Activated CD8-positive, alpha-beta memory T cell treated with anti-CD3 and anti-CD28 coated beads, Interleukin-2, amount 10 ng/mL, durations not matched to agents 7 days and 5 days (primary cell): ENCODE results near the gene NADSYN1. TPM values are rescaled to one million over a fixed set of nuclear protein-coding genes. Genes with fewer than 3 reads are reported as not detected.
"Not testable (repeated sequence)": the region's sequence is repeated elsewhere in the genome, so short reads cannot be mapped to it uniquely, and the experiment has no call there.

Experiments
- ATAC-seq: fragments of 150-1000 bp; cut with Tn5 transposase; one replicate; pipeline ENCODE4 v1.10.0; 2021; ENCODE audit warnings: moderate library complexity
- CTCF ChIA-PET: fragments of 350-600 bp; sonication (Branson Sonifier 250); formaldehyde crosslinking; loops from one replicate; lab custom pipeline; 2021; ENCODE audit warnings: antibody characterized with exemption; lab: Charles Lee
- DNase-seq: peaks from one replicate; pipeline ENCODE4 v3.0.0-alpha.2; 2020
- H3K27ac Mint-ChIP-seq: one replicate; pipeline ENCODE4 v1.8.0; 2021; ENCODE audit warnings: mild to moderate bottlenecking, mixed read lengths
- H3K27me3 Mint-ChIP-seq: one replicate; pipeline ENCODE4 v1.8.0; 2021; ENCODE audit warnings: mixed read lengths
- H3K36me3 Mint-ChIP-seq: one replicate; pipeline ENCODE4 v1.8.0; 2021; ENCODE audit warnings: mild to moderate bottlenecking, mixed read lengths
- H3K4me1 Mint-ChIP-seq: one replicate; pipeline ENCODE4 v1.8.0; 2021; ENCODE audit warnings: mixed read lengths
- H3K4me3 Mint-ChIP-seq: one replicate; pipeline ENCODE4 v1.8.0; 2021; ENCODE audit warnings: mild to moderate bottlenecking, moderate library complexity, mixed read lengths
- H3K9me3 Mint-ChIP-seq: one replicate; pipeline ENCODE4 v1.8.0; 2022; ENCODE audit warnings: low read depth, mixed read lengths
- total RNA-seq, 2 experiments: library from RNA; stranded (reverse); gene quantifications; one replicate each; pipeline ENCODE4 v1.2.3, GENCODE V29; 2021

NADSYN1 gene
- total RNA-seq, 2 experiments from 2014 or later, result 97.7 to 134 TPM

DNA sequence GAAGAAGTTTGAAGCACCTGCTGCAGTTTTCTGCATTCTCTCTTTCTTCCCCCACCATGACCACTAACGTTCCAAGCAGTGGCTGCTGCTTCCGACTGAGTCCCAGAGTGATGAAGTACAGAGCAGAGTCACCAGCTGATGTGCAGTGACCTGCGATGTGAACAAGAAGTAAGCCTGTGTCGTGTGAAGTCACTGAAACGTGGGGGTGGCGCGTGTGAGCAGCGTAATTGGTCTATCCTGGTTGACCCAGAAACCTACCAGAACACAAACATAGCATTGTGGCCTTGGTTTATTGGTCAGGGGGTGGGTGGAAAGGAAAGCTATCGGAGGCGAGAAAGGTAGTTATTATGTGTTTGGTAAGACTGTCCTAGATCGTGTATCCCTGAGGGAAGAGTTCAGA lies 77.6 kb downstream of the NADSYN1 start:
- DNase-seq (no peak), ATAC-seq (no peak)
- Mint-ChIP-seq H3K27ac (no peak overlapping the region), H3K4me3 (no peak overlapping the region), H3K4me1 (no peaks in the 10 kb centered on the region), H3K9me3 (no peaks in the 10 kb centered on the region), H3K36me3 (no peaks in the 10 kb centered on the region), H3K27me3 (peaks cover 10% of the 10 kb centered on the region)
- CTCF ChIA-PET, result no interaction called here

DNA sequence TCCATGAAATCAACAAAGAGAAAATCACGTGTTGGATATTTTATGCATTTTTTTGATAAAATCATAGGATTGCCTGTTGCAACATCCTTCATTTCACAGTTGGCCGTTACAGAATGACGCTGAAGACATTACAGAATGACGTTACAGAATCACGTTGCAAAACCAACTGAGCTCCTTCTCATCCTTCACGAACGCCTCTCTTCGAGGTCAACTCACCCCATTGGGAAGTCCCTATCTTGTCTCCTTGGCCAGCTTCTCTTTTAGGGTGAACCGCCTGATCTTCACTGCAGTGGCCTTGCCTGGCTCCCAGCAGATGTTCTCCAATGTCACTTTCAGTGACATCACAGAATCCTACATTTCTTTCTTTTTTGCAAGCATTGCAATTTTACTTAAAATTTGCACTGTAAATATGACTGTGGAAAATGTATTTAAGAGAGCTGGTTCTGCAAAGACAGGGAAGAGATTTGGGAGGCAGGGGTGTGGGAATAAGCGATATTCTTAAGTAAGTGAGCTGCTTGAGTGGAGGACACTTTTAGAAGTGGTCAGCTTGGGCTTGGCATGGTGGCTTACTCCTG lies 79.1 kb downstream of the NADSYN1 start:
- no peaks in the 10 kb centered on the region for H3K4me1 Mint-ChIP-seq
- CTCF ChIA-PET, result no interaction called here
- no peak overlapping the region for H3K4me3 Mint-ChIP-seq
- no peaks in the 10 kb centered on the region for H3K36me3 Mint-ChIP-seq
- DNase-seq (peak; percentile 12), ATAC-seq (no peak)
- H3K27me3 Mint-ChIP-seq, result peaks cover 5% of the 10 kb centered on the region
- H3K9me3 Mint-ChIP-seq, result no peaks in the 10 kb centered on the region
- H3K27ac Mint-ChIP-seq, result no peak overlapping the region

DNA sequence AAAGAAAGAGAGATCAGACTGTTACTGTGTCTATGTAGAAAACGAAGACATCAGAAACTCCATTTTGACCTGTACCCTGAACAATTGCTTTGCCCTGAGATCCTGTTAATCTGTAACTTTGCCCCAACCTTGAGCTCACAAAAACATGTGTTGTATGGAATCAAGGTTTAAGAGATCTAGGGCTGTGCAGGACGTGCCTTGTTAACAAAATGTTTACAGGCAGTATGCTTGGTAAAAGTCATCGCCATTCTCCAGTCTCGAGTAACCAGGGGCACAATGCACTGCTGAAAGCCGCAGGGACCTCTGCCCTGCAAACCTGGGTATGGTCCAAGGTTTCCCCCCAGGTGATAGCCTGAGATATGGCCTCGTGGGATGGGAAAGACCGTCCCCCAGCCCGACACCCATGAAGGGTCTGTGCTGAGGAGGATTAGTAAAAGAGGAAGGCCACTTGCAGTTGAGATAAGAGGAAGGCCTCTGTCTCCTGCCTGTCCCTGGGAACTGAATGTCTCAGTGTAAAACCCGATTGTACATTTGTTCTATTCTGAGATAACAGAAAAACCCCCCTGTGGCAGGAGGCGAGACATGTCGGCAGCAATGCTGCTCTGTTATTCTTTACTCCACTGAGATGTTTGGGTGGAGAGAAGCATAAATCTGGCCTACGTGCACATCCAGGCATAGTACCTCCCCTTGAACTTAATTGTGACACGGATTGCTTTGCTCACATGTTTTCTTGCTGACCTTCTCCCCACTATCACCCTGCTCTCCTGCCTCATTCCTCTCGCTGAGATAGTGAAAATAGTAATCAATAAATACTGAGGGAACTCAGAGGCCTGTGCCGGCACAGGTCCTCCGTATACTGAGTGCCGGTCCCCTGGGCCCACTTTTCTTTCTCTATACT lies 82.0 kb downstream of the NADSYN1 start:
- H3K4me1 Mint-ChIP-seq, H3K36me3 Mint-ChIP-seq, ATAC-seq, H3K9me3 Mint-ChIP-seq, H3K4me3 Mint-ChIP-seq, CTCF ChIA-PET, H3K27me3 Mint-ChIP-seq, H3K27ac Mint-ChIP-seq: not testable (repeated sequence)
- peak; percentile 28 for DNase-seq

DNA sequence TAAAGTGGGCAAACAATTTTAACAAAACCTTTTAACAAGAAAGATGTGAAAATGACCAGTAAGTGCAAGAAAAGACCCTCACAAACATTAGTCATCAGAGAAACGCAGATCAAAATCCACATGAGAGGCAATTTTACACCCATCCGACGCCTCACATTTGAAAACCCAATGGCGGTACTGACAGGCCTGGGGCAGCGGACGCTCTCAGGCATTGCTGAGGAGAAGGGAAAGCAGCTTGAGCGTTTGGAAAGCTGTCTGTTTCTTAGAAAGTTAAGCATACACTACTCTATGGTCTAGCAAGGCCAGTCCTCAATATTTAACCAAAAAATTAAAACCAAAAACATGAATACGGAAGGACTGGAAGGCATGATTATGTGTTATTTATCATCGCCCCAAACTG lies 82.8 kb downstream of the NADSYN1 start:
- H3K9me3 Mint-ChIP-seq, result peaks cover 2% of the 10 kb centered on the region
- H3K36me3 Mint-ChIP-seq, result peaks cover 1% of the 10 kb centered on the region
- no peak overlapping the region for H3K4me3 Mint-ChIP-seq
- H3K4me1 Mint-ChIP-seq, result no peaks in the 10 kb centered on the region
- DNase-seq (no peak), ATAC-seq (no peak)
- CTCF ChIA-PET, result no interaction called here
- H3K27ac Mint-ChIP-seq, result no peak overlapping the region
- peaks cover 5% of the 10 kb centered on the region for H3K27me3 Mint-ChIP-seq

DNA sequence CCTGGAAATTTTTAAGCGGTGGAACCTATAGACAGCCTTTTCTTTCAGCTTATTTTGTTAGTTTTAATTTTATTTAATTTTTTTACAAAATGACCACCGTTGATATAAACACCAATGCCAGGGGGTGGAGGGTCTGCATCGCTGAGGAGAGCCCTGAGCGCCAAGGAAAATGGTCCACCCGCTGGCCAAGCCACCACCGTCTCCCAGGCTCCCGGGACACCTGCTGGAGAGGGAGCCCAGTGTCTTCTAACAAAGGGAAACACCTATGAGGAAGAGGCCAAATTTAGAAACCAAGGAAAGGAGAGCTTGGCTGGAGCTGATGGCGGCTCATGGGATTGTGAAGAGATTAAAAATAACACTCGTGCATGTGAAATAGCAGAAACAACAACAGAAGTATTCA lies 84.5 kb downstream of the NADSYN1 start:
- Mint-ChIP-seq H3K27me3 (peaks cover 10% of the 10 kb centered on the region), H3K4me1 (no peaks in the 10 kb centered on the region), H3K9me3 (peaks cover 2% of the 10 kb centered on the region), H3K36me3 (peaks cover 1% of the 10 kb centered on the region), H3K27ac (no peak overlapping the region), H3K4me3 (no peak overlapping the region)
- ATAC-seq, result no peak
- CTCF ChIA-PET, result interaction anchor here (1.2 kb wide), 1 partner anchor 10 kb away, joined by 4 read pairs; no protein-coding TSS in a partner anchor
- no peak for DNase-seq

DNA sequence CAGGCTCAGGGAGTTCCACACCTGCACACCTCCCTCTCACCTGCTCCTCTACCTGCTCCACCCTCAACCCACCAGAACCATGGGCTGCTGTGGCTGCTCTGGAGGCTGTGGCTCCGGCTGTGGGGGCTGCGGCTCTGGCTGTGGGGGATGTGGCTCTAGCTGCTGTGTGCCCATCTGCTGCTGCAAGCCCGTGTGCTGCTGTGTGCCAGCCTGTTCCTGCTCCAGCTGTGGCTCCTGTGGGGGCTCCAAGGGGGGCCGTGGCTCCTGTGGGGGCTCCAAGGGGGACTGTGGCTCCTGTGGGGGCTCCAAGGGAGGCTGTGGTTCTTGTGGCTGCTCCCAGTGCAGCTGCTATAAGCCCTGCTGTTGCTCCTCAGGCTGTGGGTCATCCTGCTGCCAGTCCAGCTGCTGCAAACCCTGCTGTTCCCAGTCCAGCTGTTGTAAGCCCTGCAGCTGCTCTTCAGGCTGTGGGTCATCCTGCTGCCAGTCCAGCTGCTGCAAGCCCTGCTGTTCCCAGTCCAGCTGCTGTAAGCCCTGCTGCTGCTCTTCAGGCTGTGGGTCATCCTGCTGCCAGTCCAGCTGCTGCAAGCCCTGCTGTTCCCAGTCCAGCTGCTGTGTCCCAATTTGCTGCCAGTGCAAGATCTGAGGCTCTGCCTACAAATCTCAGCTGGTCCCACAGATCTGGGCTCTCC lies 85.1 kb downstream of the NADSYN1 start, which contains the start of gene KRTAP5-8:
Gene KRTAP5-8, plus strand, starts transcription at position 49 of the 689 bp plus-strand sequence. Its CDS starts 31 bp downstream, at position 80.
- H3K27me3 Mint-ChIP-seq, H3K9me3 Mint-ChIP-seq, ATAC-seq, CTCF ChIA-PET, H3K4me3 Mint-ChIP-seq, H3K36me3 Mint-ChIP-seq, H3K4me1 Mint-ChIP-seq, H3K27ac Mint-ChIP-seq: not testable (repeated sequence)
- peak; percentile 16 for DNase-seq

DNA sequence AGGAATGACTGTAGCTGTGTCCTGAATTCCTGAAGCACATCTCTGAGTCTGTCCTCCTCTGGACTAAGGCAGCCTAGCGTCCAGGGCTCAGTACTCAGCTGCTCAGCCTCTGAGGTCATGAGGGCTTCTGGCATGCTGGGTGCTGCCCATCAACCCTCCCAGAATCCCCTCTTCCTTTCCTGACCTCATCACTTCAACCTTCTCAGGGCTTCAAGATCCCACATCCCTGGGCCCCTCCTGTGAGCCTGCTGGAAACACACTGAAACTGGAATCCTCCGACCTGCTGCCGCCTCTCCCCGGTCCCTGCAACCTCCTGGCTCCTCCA lies 85.6 kb downstream of the NADSYN1 start:
- DNase-seq (peak; percentile 7), ATAC-seq (no peak)
- peaks cover 12% of the 10 kb centered on the region for H3K27me3 Mint-ChIP-seq
- H3K27ac Mint-ChIP-seq, result no peak overlapping the region
- H3K36me3 Mint-ChIP-seq, result peaks cover 1% of the 10 kb centered on the region
- peaks cover 2% of the 10 kb centered on the region for H3K9me3 Mint-ChIP-seq
- H3K4me3 Mint-ChIP-seq, result no peak overlapping the region
- CTCF ChIA-PET, result no interaction called here
- H3K4me1 Mint-ChIP-seq, result peaks cover 4% of the 10 kb centered on the region

DNA sequence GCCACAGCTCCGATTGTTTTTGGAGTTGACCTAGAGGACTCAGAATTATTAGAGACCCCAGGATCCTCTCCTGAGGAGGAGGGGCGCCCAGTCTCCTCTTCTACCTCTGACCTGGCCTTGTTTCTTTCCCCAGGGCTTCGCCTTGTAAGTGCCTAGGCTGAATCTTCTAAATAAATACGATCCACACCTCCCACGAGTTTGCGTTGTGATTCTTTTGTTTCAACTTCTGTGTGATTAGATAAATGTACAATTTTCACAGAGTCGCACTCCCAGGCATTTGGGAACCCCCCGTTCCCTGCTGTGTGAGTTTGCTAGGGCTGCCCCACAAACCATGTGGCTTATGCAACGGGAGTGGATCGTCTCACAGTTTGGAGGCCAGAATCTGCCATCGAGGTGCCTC lies 86.0 kb downstream of the NADSYN1 start:
- Mint-ChIP-seq H3K27me3 (peaks cover 14% of the 10 kb centered on the region), H3K27ac (no peak overlapping the region), H3K4me3 (no peak overlapping the region), H3K4me1 (peaks cover 4% of the 10 kb centered on the region), H3K9me3 (peaks cover 2% of the 10 kb centered on the region), H3K36me3 (peaks cover 1% of the 10 kb centered on the region)
- no peak for ATAC-seq
- CTCF ChIA-PET, result no interaction called here
- peak; percentile 15 for DNase-seq

DNA sequence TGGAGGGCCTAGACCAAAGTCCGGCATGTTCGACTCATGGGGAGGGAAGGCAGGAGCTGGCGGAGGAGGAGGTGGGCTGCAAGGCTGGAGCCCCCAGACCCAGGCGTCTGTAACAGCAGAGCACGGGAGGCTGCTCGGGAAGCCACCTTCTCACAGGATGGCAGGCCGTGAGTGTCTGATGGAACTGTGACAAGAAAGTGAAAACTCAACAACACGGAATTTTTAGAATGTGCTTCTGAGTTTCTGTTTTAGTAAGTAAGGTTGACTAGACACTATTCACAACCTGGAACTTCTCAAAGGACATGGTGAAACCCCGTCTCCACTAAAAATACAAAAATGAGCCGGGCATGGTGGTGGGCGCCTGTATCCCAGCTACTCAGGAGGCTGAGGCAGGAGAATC lies 87.0 kb downstream of the NADSYN1 start:
- CTCF ChIA-PET, result not testable (repeated sequence)

DNA sequence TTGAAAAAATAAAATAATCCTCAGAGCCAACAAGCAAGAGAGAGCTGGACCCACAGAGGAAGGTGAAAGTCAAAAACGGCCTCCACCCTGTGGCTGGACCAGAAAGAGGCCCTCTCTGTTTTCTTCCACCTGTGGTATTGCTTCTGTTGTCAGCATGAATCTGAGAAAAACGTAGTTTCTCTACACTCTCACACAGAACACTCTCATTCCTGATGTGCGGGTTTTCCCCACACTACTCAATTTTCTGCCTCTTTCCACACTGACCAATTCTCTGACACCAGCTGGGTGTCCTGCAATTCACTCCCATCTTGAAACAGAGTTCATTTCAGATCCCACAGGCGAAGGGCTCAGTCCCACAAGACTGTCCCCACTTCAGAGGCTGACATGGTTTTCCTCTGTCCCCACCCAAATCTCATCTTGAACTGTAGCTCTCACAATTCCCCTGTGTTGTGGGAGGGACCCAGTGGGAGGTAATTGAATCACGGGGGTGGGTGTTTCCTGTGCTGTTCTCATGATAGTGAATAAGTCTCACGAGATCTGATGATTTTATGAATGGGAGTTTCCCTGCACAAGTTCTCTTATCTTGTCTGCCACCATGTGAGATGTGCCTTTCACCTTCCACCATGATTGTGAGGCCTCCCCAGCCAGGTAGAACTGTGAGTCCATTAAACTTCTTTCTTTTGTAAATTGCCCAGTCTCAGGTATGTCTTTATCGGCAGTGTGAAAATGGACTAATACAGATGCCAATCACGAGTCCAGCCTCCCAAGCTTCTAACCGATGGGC lies 87.7 kb downstream of the NADSYN1 start:
- peaks cover 19% of the 10 kb centered on the region for H3K27me3 Mint-ChIP-seq
- CTCF ChIA-PET, H3K36me3 Mint-ChIP-seq, H3K4me1 Mint-ChIP-seq, DNase-seq, ATAC-seq, H3K4me3 Mint-ChIP-seq, H3K9me3 Mint-ChIP-seq, H3K27ac Mint-ChIP-seq: not testable (repeated sequence)

More for the DNA sequence above, 87.0 kb downstream of the NADSYN1 start:
- H3K27ac Mint-ChIP-seq, ATAC-seq, DNase-seq, H3K36me3 Mint-ChIP-seq, H3K4me1 Mint-ChIP-seq, H3K9me3 Mint-ChIP-seq, H3K4me3 Mint-ChIP-seq: not testable (repeated sequence)
- H3K27me3 Mint-ChIP-seq, result peaks cover 19% of the 10 kb centered on the region

DNA sequence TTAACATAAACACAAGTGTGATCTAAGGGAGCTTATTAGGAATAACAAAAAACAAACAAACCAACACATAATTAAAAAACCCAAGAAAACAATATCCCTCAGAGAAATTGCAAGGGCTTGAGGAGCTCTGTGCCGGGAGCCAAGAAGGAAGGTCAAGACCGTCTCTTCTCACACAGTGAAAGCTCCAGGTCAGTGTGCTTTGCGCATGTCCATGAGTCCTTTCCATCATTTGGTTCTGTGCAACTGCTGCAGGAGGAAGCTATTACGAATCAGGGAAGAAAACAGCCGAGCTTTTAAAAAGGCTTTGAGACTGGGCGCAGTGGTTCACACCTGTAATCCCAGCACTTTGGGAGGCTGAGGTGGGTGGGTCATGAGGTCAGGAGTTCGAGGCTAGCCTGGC lies 89.4 kb downstream of the NADSYN1 start:
- H3K4me3 Mint-ChIP-seq, result no peak overlapping the region
- CTCF ChIA-PET, result no interaction called here
- DNase-seq (no peak), ATAC-seq (no peak)
- peaks cover 16% of the 10 kb centered on the region for H3K27me3 Mint-ChIP-seq
- no peak overlapping the region for H3K27ac Mint-ChIP-seq
- H3K9me3 Mint-ChIP-seq, result peaks cover 2% of the 10 kb centered on the region
- peaks cover 4% of the 10 kb centered on the region for H3K4me1 Mint-ChIP-seq
- peaks cover 1% of the 10 kb centered on the region for H3K36me3 Mint-ChIP-seq

DNA sequence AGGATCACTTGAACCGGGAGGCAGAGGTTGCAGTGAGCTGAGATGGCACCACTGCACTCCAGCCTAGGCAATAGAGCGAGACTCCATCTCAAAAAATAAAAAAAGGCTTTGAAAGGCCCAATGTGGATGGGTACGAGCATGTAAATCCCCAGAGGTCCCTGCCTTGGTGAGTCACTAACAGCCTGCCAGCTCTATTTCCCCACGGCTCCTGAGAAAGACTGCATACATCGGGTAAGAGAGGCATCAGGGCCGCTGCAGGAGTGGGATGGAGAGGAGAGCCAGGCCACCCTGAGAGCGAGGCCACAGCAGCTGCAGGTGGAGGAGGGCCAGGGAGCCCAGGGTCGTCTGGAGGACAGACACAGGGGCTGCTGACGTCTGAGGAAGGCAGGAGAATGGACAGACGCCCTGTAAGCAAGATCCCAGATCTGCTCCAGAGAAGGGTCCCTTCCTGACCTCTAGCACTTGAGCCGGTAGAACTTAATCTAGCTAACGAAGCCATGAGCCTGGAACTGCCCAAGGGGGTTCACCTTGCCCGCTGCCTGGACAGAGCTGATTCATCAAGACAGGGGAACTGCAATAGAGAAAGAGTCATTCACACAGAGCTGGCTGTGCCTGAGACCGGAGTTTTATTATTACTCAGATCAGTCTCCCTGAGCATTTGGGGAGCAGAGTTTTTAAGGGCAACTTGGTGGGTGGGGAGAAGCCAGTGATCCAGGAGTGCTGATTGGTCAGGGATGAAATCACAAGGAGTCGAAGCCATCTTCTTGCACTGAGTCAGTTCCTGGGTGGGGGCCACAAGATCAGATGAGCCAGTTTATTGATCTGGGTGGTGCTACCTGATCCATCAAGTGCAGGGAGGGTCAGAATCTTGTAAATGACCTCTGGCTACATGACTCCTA lies 90.1 kb downstream of the NADSYN1 start:
- Mint-ChIP-seq H3K4me3 (no peak overlapping the region), H3K4me1 (peaks cover 4% of the 10 kb centered on the region), H3K9me3 (peaks cover 2% of the 10 kb centered on the region), H3K27me3 (peaks cover 16% of the 10 kb centered on the region), H3K36me3 (peaks cover 1% of the 10 kb centered on the region), H3K27ac (no peak overlapping the region)
- CTCF ChIA-PET, result no interaction called here
- DNase-seq (no peak), ATAC-seq (no peak)
